Fibroblast of mammary gland (primary cell): ENCODE data around the gene GAPT.

Experiments
- DNase-seq: peaks from one replicate; pipeline ENCODE4 v3.0.0-alpha.2; 2010; ENCODE audit warnings: low read depth
- H3K4me3 ChIP-seq: 2 replicates; pipeline ENCODE4 v1.5.1; 2011; ENCODE audit warnings: low read depth, mild to moderate bottlenecking, low read length, moderate library complexity; ENCODE audit not compliant: control insufficient read depth
- TF ChIP-seq, protein P1 (sequence below): conservative IDR thresholded peaks from 2 replicates; pipeline ENCODE4 v1.5.1; 2011; ENCODE audit warnings: low read depth, low read length, inconsistent platforms; ENCODE audit not compliant: control insufficient read depth, insufficient read depth

Gene GAPT

GRCh38 chr5:58456026-58456425 lies 35.2 kb upstream of the GAPT start:
- H3K4me3 ChIP-seq = no peak overlapping the region
- no peak for DNase-seq
- TF ChIP-seq, protein P1, sequence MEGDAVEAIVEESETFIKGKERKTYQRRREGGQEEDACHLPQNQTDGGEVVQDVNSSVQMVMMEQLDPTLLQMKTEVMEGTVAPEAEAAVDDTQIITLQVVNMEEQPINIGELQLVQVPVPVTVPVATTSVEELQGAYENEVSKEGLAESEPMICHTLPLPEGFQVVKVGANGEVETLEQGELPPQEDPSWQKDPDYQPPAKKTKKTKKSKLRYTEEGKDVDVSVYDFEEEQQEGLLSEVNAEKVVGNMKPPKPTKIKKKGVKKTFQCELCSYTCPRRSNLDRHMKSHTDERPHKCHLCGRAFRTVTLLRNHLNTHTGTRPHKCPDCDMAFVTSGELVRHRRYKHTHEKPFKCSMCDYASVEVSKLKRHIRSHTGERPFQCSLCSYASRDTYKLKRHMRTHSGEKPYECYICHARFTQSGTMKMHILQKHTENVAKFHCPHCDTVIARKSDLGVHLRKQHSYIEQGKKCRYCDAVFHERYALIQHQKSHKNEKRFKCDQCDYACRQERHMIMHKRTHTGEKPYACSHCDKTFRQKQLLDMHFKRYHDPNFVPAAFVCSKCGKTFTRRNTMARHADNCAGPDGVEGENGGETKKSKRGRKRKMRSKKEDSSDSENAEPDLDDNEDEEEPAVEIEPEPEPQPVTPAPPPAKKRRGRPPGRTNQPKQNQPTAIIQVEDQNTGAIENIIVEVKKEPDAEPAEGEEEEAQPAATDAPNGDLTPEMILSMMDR = no peak

DNA sequence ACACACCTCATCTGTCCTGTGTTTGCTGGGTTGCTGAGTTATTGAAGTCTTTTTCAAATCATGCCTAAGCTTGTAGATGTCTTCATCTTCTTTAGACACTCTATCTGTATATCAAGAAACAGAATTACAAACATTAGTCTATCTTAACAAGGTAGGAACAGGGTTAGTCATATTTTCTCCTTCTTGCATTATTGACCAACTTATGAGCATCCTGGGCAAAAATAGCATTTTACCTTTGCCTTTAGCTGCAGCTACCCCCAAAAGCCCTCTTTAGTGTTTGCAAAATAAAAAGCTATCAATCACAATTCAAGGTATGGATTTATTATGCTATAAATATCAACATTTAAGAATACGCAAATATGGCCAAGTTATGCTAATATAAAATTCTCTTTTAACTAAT lies 34.7 kb upstream of the GAPT start:
- TF ChIP-seq, protein P1 = no peak
- DNase-seq = no peak
- H3K4me3 ChIP-seq = no peak overlapping the region

DNA sequence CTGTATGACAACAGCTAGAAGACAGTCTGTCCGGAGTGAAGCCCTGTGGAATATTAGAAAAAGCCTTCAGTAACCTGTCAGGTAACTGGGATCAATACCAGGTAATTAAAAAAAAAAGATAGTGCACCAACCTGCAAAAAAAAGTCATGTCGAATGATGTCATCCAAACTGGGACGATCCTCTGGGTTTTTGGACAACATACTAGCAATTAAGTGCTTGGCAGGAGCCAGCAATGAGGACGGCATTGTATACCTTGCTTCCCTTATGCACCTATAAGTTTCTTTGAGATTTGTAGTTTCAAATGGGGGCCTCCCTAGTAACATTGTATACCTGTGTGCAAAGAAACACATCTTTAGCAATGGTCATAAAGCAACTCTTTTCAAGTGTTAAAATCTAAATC lies 34.2 kb upstream of the GAPT start:
- DNase-seq = no peak
- no peak overlapping the region for H3K4me3 ChIP-seq
- TF ChIP-seq, protein P1 = no peak

GRCh38 chr5:58458141-58458742 lies 33.0 kb upstream of the GAPT start:
- peak overlapping the region; percentile 71 for H3K4me3 ChIP-seq
- DNase-seq = no peak
- TF ChIP-seq, protein P1 = no peak

DNA sequence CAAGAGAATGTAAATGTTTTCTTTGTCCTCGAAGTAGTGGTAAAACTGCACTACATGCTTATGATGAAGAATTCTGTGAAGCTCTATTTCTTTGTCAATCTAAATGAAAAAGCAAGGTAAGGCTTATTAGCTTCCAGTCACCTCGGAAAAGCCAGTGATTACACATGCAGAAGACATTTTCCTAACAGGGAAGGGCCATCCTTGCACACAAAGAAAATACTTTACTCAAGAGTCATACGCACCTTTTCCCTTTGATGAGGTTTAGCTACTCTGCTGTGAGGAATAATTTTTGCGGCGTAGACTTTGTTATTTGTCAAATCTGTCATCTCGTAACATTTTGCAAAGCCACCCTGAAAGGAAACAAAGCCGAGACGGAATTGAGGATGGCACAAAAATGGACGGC lies 32.5 kb upstream of the GAPT start:
- H3K4me3 ChIP-seq = peak overlapping the region; percentile 71
- TF ChIP-seq, protein P1 = no peak
- no peak for DNase-seq

- TF ChIP-seq, protein P1 = no peak
- no peak for DNase-seq
- H3K4me3 ChIP-seq = peak overlapping the region; percentile 71
These were observed 31.9 kb upstream of the GAPT start for GRCh38 chr5:58459146-58460001.
